Stomach (tissue), 9 donors: ENCODE measurements around the gene ASIC2. TPM values are rescaled to one million over a fixed set of nuclear protein-coding genes. Genes with fewer than 3 reads are reported as not detected.
A peak's percentile ranks its signal among the peaks of the same experiment; 100 is the strongest.

ENCODE experiments used
- DNase-seq, 2 donors: peaks; one replicate each; pipeline versions ENCODE4 v3.0.0 to v3.0.0-alpha.2; 2013 to 2019
- H3K27ac ChIP-seq, 5 donors: fragments of 200-600 bp in 4 of 5; sonication (generic) in 4 of 5; one replicate each; pipeline ENCODE4 v1.5.1; 2013 to 2019; ENCODE audit warnings: mild to moderate bottlenecking in 1 of 5, moderate library complexity in 1 of 5
- H3K27me3 ChIP-seq, 3 donors: fragments of 200-600 bp; sonication (generic); one replicate each; pipeline ENCODE4 v1.5.1; 2017 to 2019; ENCODE audit warnings: mixed run types in 1 of 3
- H3K36me3 ChIP-seq, 4 donors: fragments of 200-600 bp; sonication (generic); 1 replicate in 3 of 4; 2 replicates in 1 of 4; pipeline ENCODE4 v1.5.1; 2016 to 2019
- H3K4me1 ChIP-seq, 4 donors: fragments of 200-600 bp; sonication (generic); one replicate each; pipeline ENCODE4 v1.5.1; 2016 to 2019
- H3K4me3 ChIP-seq, 4 donors: fragments of 200-600 bp; sonication (generic) in 3 of 4; one replicate each; pipeline ENCODE4 v1.5.1; 2016 to 2019; ENCODE audit warnings: mild to moderate bottlenecking in 1 of 4
- H3K9me3 ChIP-seq, 4 donors: fragments of 200-600 bp; sonication (generic); one replicate each; pipeline ENCODE4 v1.5.1; 2016 to 2019
- CTCF ChIP-seq, 7 experiments: fragments of 450-650 bp in 4 of 7; fragments of 200-600 bp in 3 of 7; sonication (generic) in 3 of 7; IDR thresholded peaks; one replicate each; pipeline ENCODE4 v1.5.1; 2016 to 2019; ENCODE audit warnings: antibody characterized with exemption in 7 of 7, control low read depth in 2 of 7, mild to moderate bottlenecking in 1 of 7
- EP300 ChIP-seq: sonication (generic); formaldehyde crosslinking; IDR thresholded peaks from one replicate; pipeline ENCODE4 v1.6.1; 2017; ENCODE audit warnings: antibody characterized with exemption
- POLR2A ChIP-seq, 4 donors: fragments of 450-650 bp; IDR thresholded peaks; one replicate each; pipeline ENCODE4 v1.6.1; 2016; ENCODE audit warnings: antibody characterized with exemption in 4 of 4, control low read depth in 2 of 4, mild to moderate bottlenecking in 1 of 4, moderate library complexity in 1 of 4
- POLR2AphosphoS5 ChIP-seq, 3 donors: sonication (generic); formaldehyde crosslinking; IDR thresholded peaks; one replicate each; pipeline ENCODE4 v1.6.1; 2016; ENCODE audit warnings: antibody characterized with exemption in 3 of 3
- WGBS, 5 donors: extraction: QIAGEN DNeasy Blood & Tissue Kit in 3 of 5; methylation state at CpG; one replicate each; pipeline versions ENCODE4 v1.1.5 to v1.1.7; 2013 to 2018; 5-methylcytosine and 5-hydroxymethylcytosine counted together
- intact Hi-C: fragments of 100-400 bp; cut with DNase I; formaldehyde crosslinking; loops from one replicate; pipeline ENCODE4 v1.15.1; 2023; ENCODE audit warnings: low total_unique reads
- polyA plus RNA-seq, 3 donors: library from polyadenylated mRNA; stranded (reverse); fragments of 200-250 nt; gene quantifications; one replicate each; pipeline ENCODE4 v1.2.3, GENCODE V29; 2013
- total RNA-seq, 5 donors: library from RNA; depleted of rRNA; stranded (reverse); fragments of >200 nt; gene quantifications; one replicate each; pipeline versions ENCODE4 v1.1.0 to v1.2.3, GENCODE V29; 2014 to 2016
- donor health status: healthy with polysubstance abuse.
- donor health status: Bipolar disorder and iron deficiency.
- donor health status: healthy.

The ASIC2 gene
- total and polyA plus RNA-seq, 8 donors: 0.13 to 0.18 TPM; not detected in 6

GRCh38 chr17:33118391-33119075, 174.6 kb downstream of the ASIC2 start:
- WGBS, 5 donors: 48 to 65% (median 59%) methylated on average over 8 of the region's 8 CpGs
- H3K9me3 ChIP-seq: no peaks in the 10 kb centered on the region
- H3K4me3 ChIP-seq: no peak overlapping the region
- H3K36me3 ChIP-seq: no peaks in the 10 kb centered on the region
- H3K27me3 ChIP-seq: peaks cover 0 to 49% (median 0%) of the 10 kb centered on the region in 3 donors
- intact Hi-C loops: no loop called here
- no peak overlapping the region for H3K27ac ChIP-seq
- peaks cover 0 to 2% (median 0%) of the 10 kb centered on the region in 4 donors for H3K4me1 ChIP-seq
- DNase-seq: no peak
- no peak for TF ChIP-seq POLR2A (IDR thresholded peaks at IDR 0.05)
- TF ChIP-seq CTCF (IDR thresholded peaks at IDR 0.05): no peak
- TF ChIP-seq POLR2AphosphoS5 (IDR thresholded peaks at IDR 0.05): no peak
- TF ChIP-seq EP300: no peak

GRCh38 chr17:33116021-33116551, 177.0 kb downstream of the ASIC2 start:
- peaks cover 0 to 40% (median 0%) of the 10 kb centered on the region in 3 donors for H3K27me3 ChIP-seq
- H3K9me3 ChIP-seq: no peaks in the 10 kb centered on the region
- DNase-seq: peak in 1 of 2 donors; percentile 40
- TF ChIP-seq EP300 (no peak), POLR2AphosphoS5 (IDR thresholded peaks at IDR 0.05) (peak in 1 of 3 donors; percentile 19)
- peak overlapping the region in 1 of 5 donors; percentile 2 for H3K27ac ChIP-seq
- H3K36me3 ChIP-seq: no peaks in the 10 kb centered on the region
- intact Hi-C loops: no loop called here
- peaks cover 0 to 13% (median 0%) of the 10 kb centered on the region in 4 donors for H3K4me1 ChIP-seq
- WGBS, 5 donors: 50 to 69% (median 62%) methylated on average over 13 of the region's 13 CpGs
- H3K4me3 ChIP-seq: no peak overlapping the region

DNA sequence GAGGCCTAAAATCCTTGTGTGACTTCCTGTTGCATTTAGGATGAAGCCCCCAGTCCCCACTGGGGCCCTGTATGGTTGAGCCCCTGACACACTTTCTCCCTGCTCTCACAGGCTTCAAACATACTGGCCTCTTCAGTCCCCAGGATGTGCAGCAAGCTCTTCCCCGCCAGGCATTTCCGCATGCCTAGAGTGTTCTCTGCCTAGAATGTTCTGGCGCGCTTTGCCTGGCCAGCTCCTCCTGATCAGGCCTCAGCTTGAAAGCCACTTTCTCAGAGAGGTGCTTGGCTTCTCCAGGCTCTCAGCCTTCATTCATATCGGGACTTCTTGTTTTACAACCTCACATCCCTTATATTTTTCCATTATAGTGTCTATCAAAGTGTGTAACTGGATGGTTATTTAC, 177.7 kb downstream of the ASIC2 start:
- Histone ChIP-seq H3K27ac (peak overlapping the region in 1 of 5 donors; percentile 2), H3K27me3 (peaks cover 0 to 41% (median 0%) of the 10 kb centered on the region in 3 donors), H3K9me3 (no peaks in the 10 kb centered on the region), H3K4me3 (no peak overlapping the region), H3K4me1 (peaks cover 0 to 13% (median 0%) of the 10 kb centered on the region in 4 donors), H3K36me3 (no peaks in the 10 kb centered on the region)
- intact Hi-C loops: no loop called here
- TF ChIP-seq CTCF (IDR thresholded peaks at IDR 0.05): no peak
- no peak for TF ChIP-seq EP300
- no peak for TF ChIP-seq POLR2AphosphoS5 (IDR thresholded peaks at IDR 0.05)
- no peak for TF ChIP-seq POLR2A (IDR thresholded peaks at IDR 0.05)
- WGBS, 5 donors: 77 to 93% (median 82%) methylated on average over 5 of the region's 5 CpGs
- DNase-seq: peak in 1 of 2 donors; percentile 43

DNA sequence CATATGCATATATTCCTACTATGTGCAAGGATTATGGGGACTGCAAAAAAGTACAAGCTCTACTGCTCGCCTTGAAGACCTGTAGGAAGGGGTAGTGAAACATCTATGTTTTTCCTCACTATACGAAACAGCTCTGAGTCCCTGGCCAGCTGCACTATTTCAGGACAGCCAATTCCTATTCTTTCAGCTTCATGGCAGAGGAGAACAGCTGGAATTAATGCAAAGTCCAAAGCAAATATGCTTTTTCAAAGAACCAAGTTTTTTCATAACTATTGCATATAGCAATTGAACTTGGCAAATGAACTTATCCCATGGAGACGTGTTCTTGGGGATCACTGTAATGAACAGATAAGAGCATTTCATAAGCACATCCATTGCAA, 179.1 kb downstream of the ASIC2 start:
- no peak overlapping the region for H3K27ac ChIP-seq
- whole genome bisulfite sequencing, 5 donors: 54 to 77% (median 69%) methylated on average over 3 of the region's 3 CpGs
- peaks cover 0 to 13% (median 0%) of the 10 kb centered on the region in 4 donors for H3K4me1 ChIP-seq
- no peaks in the 10 kb centered on the region for H3K36me3 ChIP-seq
- H3K27me3 ChIP-seq: peaks cover 0 to 35% (median 0%) of the 10 kb centered on the region in 3 donors
- no peak overlapping the region for H3K4me3 ChIP-seq
- TF ChIP-seq CTCF (IDR thresholded peaks at IDR 0.05): no peak
- TF ChIP-seq EP300: no peak
- TF ChIP-seq POLR2AphosphoS5 (IDR thresholded peaks at IDR 0.05): no peak
- no peak for TF ChIP-seq POLR2A (IDR thresholded peaks at IDR 0.05)
- intact Hi-C loops: no loop called here
- H3K9me3 ChIP-seq: no peaks in the 10 kb centered on the region
- peak in 1 of 2 donors; percentile 62 for DNase-seq
